Activated T-cell treated with anti-CD3 and anti-CD28 coated beads, Interleukin-2, amount 50 U/mL, for 24 hours (primary cell): ENCODE measurements around the gene BCAP29.

Experiments used
- DNase-seq: peaks from one replicate; pipeline ENCODE4 v3.0.0-alpha.2; 2020
- H3K27ac Mint-ChIP-seq: 2 replicates; pipeline ENCODE4 v1.8.0; 2020; ENCODE audit warnings: mild to moderate bottlenecking, mixed read lengths
- H3K27me3 Mint-ChIP-seq: 2 replicates; pipeline ENCODE4 v1.8.0; 2020; ENCODE audit warnings: mixed read lengths
- H3K36me3 Mint-ChIP-seq: 2 replicates; pipeline ENCODE4 v1.8.0; 2020; ENCODE audit warnings: low read depth, mixed read lengths
- H3K4me1 Mint-ChIP-seq: 2 replicates; pipeline ENCODE4 v1.8.0; 2020; ENCODE audit warnings: low read depth, mixed read lengths
- H3K4me3 Mint-ChIP-seq: 2 replicates; pipeline ENCODE4 v1.8.0; 2020; ENCODE audit warnings: mild to moderate bottlenecking, moderate library complexity, mixed read lengths
- H3K9me3 Mint-ChIP-seq: 2 replicates; pipeline ENCODE4 v1.8.0; 2020; ENCODE audit warnings: mixed read lengths

BCAP29 gene

GRCh38 chr7:107564553-107565298 lies 15.3 kb upstream of the BCAP29 start:
- Mint-ChIP-seq H3K9me3 (no peaks in the 10 kb centered on the region), H3K4me3 (peak overlapping the region; percentile 93), H3K27ac (peak overlapping the region; percentile 98), H3K36me3 (peaks cover 49% of the 10 kb centered on the region), H3K4me1 (peaks cover 62% of the 10 kb centered on the region), H3K27me3 (no peaks in the 10 kb centered on the region)
- no peak for DNase-seq

DNA sequence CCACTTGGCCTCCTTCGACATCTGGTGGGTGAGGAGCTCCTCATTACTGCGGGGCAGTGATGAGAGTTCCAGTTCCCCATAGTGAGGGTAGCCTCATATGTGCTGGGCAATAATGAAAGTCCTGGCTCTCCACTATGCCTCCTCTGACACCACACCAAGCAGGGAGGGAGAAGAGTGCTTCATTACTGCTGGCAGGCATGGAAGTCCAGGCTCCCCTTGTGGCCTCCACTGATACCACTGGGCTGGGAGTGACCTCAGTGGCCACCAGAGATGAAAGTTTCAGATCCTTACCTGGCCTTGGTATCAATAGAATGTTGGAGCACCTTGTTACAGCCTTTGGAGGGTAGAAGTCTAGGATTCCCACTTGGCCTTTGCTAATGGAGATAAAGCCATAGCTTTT lies 9.7 kb upstream of the BCAP29 start:
- no peaks in the 10 kb centered on the region for H3K27me3 Mint-ChIP-seq
- no peak for DNase-seq
- peaks cover 16% of the 10 kb centered on the region for H3K4me1 Mint-ChIP-seq
- peaks cover 73% of the 10 kb centered on the region for H3K36me3 Mint-ChIP-seq
- no peak overlapping the region for H3K27ac Mint-ChIP-seq
- no peaks in the 10 kb centered on the region for H3K9me3 Mint-ChIP-seq
- no peak overlapping the region for H3K4me3 Mint-ChIP-seq

DNA sequence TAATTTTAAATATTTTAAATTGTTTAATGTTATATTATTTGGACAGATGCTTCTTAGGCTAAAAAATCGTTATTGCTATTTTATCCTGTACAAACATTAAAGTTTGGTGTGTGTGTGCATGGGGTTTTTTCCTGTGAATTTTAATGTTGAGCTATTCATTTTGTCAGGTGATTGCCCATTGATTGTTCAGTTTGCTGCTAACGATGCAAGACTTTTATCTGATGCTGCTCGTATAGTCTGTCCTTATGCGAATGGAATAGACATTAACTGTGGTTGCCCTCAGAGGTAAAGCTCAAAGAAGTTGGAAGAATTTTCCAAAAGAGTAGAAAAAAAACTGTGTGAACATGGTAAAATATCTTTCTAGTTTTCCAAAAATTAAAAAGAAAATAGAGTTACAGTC lies 6.5 kb upstream of the BCAP29 start:
- Mint-ChIP-seq H3K27me3 (no peaks in the 10 kb centered on the region), H3K9me3 (no peaks in the 10 kb centered on the region), H3K27ac (no peak overlapping the region), H3K4me3 (no peak overlapping the region), H3K36me3 (peaks cover 73% of the 10 kb centered on the region), H3K4me1 (peaks cover 6% of the 10 kb centered on the region)
- DNase-seq: no peak

DNA sequence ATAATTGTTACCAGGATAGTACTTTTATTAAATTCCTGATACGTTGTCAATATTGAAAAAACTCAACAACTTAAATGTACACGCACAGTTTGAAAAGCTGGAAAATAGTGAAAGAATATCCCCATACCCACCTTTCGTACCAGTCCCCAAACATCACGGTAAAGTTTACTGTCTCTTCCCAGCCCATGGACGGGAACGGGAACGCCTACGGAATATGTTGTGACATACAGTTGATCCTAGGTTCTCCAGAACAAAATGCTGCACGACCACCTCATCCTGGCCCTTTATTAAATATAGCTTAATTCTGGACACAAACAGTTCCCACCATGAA lies 527 bp upstream of the BCAP29 start:
- H3K4me3 Mint-ChIP-seq: peak overlapping the region; percentile 93
- H3K36me3 Mint-ChIP-seq: peaks cover 43% of the 10 kb centered on the region
- H3K27me3 Mint-ChIP-seq: no peaks in the 10 kb centered on the region
- DNase-seq: no peak
- peaks cover 22% of the 10 kb centered on the region for H3K4me1 Mint-ChIP-seq
- peak overlapping the region; percentile 94 for H3K27ac Mint-ChIP-seq
- no peaks in the 10 kb centered on the region for H3K9me3 Mint-ChIP-seq

DNA sequence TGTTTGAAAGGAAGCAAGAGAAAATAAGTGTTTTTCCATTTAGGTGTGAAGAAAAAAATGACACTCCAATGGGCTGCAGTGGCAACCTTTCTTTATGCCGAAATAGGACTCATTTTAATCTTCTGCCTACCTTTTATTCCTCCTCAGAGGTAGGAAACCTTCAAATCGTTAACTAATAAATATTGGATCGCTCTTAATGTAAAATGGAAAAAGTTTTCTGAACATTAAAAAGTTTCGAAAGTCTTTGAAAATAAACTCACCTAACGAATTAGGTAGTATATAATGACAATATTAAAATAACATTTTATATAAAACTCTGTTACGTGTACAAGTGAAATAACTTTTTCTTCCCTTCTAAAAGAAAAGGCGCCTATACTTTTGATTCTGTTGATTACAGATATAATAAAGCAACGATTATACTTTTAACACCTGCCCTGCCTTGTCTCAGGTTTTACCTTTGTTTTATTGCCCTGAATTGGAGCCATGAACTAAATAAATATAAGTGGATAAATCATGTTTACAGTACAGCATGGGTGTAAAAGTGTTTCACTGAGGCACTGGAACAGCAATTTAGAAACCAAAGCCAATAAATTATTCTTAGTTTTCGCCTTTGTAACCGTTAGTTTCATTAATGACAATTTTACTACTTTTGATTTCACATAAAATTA lies 804 bp downstream of the BCAP29 start:
- H3K4me1 Mint-ChIP-seq: peaks cover 22% of the 10 kb centered on the region
- peak overlapping the region; percentile 93 for H3K4me3 Mint-ChIP-seq
- H3K27ac Mint-ChIP-seq: peak overlapping the region; percentile 61
- H3K9me3 Mint-ChIP-seq: no peaks in the 10 kb centered on the region
- H3K27me3 Mint-ChIP-seq: no peaks in the 10 kb centered on the region
- DNase-seq: no peak
- peaks cover 42% of the 10 kb centered on the region for H3K36me3 Mint-ChIP-seq

- H3K4me1 Mint-ChIP-seq: peaks cover 22% of the 10 kb centered on the region
- H3K27me3 Mint-ChIP-seq: no peaks in the 10 kb centered on the region
- no peak for DNase-seq
- H3K9me3 Mint-ChIP-seq: no peaks in the 10 kb centered on the region
- H3K27ac Mint-ChIP-seq: no peak overlapping the region
- peaks cover 40% of the 10 kb centered on the region for H3K36me3 Mint-ChIP-seq
- peak overlapping the region; percentile 93 for H3K4me3 Mint-ChIP-seq
Measured at GRCh38 chr7:107581387-107582013, 1.5 kb downstream of the BCAP29 start.

DNA sequence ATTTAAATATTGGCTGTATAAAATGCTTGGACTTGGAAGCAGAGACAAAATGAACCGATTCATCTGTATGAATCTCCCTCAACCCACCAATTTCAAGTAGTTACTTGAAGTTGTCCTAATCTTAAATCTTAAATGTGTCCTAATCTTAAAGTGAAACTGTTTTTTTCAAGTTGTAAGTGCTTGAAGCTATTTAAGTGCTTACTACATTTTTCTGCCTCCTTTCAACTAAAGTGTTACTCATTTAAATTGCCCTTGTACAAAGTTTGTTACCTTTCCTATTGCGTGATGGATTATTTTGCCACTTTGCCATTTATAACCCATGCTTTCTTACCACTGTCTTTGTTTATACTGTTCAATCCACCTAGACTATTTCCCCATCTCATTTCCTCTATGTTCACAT lies 2.8 kb downstream of the BCAP29 start:
- H3K27ac Mint-ChIP-seq: no peak overlapping the region
- no peaks in the 10 kb centered on the region for H3K27me3 Mint-ChIP-seq
- peaks cover 22% of the 10 kb centered on the region for H3K4me1 Mint-ChIP-seq
- no peak for DNase-seq
- H3K36me3 Mint-ChIP-seq: peaks cover 41% of the 10 kb centered on the region
- H3K4me3 Mint-ChIP-seq: no peak overlapping the region
- H3K9me3 Mint-ChIP-seq: no peaks in the 10 kb centered on the region

- no peaks in the 10 kb centered on the region for H3K27me3 Mint-ChIP-seq
- H3K4me1 Mint-ChIP-seq: peaks cover 16% of the 10 kb centered on the region
- H3K27ac Mint-ChIP-seq: no peak overlapping the region
- no peak overlapping the region for H3K4me3 Mint-ChIP-seq
- H3K36me3 Mint-ChIP-seq: peaks cover 39% of the 10 kb centered on the region
- H3K9me3 Mint-ChIP-seq: no peaks in the 10 kb centered on the region
- no peak for DNase-seq
Measured at GRCh38 chr7:107584716-107585115, 4.7 kb downstream of the BCAP29 start.

GRCh38 chr7:107588529-107589130 lies 8.6 kb downstream of the BCAP29 start:
- Mint-ChIP-seq H3K9me3 (no peaks in the 10 kb centered on the region), H3K36me3 (peaks cover 40% of the 10 kb centered on the region), H3K4me3 (no peak overlapping the region), H3K27me3 (no peaks in the 10 kb centered on the region), H3K4me1 (no peaks in the 10 kb centered on the region), H3K27ac (no peak overlapping the region)
- no peak for DNase-seq

DNA sequence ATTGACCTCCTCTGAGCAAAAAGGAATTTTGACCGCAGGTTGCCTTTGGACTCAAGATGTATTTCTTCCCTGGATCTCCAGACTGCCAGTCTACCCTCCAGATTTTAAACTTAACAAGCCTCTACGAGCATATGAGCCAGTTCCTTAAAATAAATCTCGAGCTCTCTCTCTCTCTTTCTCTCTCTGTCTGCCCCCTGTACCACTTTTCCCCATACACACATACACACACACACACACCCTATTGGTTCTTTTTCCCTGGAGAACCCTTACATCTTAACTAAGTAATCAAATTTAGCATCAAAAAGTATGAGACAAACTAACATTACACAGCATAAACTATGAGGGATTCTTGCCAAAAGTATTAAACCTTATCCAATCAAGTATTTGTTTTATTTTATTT lies 11.4 kb downstream of the BCAP29 start:
- H3K27me3 Mint-ChIP-seq: no peaks in the 10 kb centered on the region
- peaks cover 38% of the 10 kb centered on the region for H3K36me3 Mint-ChIP-seq
- DNase-seq: no peak
- no peak overlapping the region for H3K27ac Mint-ChIP-seq
- H3K4me3 Mint-ChIP-seq: no peak overlapping the region
- H3K4me1 Mint-ChIP-seq: no peaks in the 10 kb centered on the region
- no peaks in the 10 kb centered on the region for H3K9me3 Mint-ChIP-seq

GRCh38 chr7:107592361-107593024 lies 12.4 kb downstream of the BCAP29 start:
- H3K27ac Mint-ChIP-seq: no peak overlapping the region
- peaks cover 34% of the 10 kb centered on the region for H3K36me3 Mint-ChIP-seq
- H3K27me3 Mint-ChIP-seq: no peaks in the 10 kb centered on the region
- H3K9me3 Mint-ChIP-seq: no peaks in the 10 kb centered on the region
- H3K4me1 Mint-ChIP-seq: no peaks in the 10 kb centered on the region
- DNase-seq: no peak
- no peak overlapping the region for H3K4me3 Mint-ChIP-seq

DNA sequence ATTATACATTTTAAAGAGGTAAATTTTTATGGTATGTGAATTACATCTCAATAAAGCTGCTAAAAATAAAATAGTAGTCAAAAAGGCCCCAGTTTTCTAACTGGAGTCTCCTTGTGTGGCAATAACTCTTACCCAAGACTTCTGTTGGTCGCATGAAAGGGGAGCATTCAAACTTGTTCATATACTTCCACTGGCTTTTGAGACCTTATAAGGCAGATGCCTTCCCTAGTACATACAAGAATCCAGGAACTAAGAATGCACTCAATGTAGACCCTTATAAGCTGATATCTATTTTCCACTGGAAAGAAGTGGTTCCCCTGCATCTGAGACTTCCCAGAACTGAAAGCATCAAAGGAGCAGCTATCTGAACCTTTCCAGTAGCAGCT lies 13.0 kb downstream of the BCAP29 start:
- no peak for DNase-seq
- Mint-ChIP-seq H3K4me1 (no peaks in the 10 kb centered on the region), H3K27ac (no peak overlapping the region), H3K36me3 (peaks cover 38% of the 10 kb centered on the region), H3K9me3 (no peaks in the 10 kb centered on the region), H3K4me3 (no peak overlapping the region), H3K27me3 (no peaks in the 10 kb centered on the region)

- Mint-ChIP-seq H3K27me3 (no peaks in the 10 kb centered on the region), H3K9me3 (no peaks in the 10 kb centered on the region), H3K27ac (no peak overlapping the region), H3K4me1 (no peaks in the 10 kb centered on the region), H3K4me3 (no peak overlapping the region), H3K36me3 (peaks cover 40% of the 10 kb centered on the region)
- no peak for DNase-seq
Measured at GRCh38 chr7:107594961-107595737, 15.1 kb downstream of the BCAP29 start.
